Peyer's patch (tissue), 4 donors: ENCODE results near the gene PHYKPL.

Source experiments
- POLR2A ChIP-seq, 2 donors: fragments of 450-650 bp; IDR thresholded peaks; one replicate each; pipeline ENCODE4 v1.5.1; 2017; ENCODE audit warnings: antibody characterized with exemption in 2 of 2, mild to moderate bottlenecking in 2 of 2, moderate library complexity in 2 of 2
- TF ChIP-seq, protein P1 (sequence below), 6 experiments: fragments of 450-650 bp in 4 of 6; fragments of 200-600 bp in 2 of 6; sonication (generic) in 1 of 6; IDR thresholded peaks; one replicate each; pipeline ENCODE4 v1.5.1; 2017 to 2019; ENCODE audit warnings: antibody characterized with exemption in 6 of 6, mild to moderate bottlenecking in 3 of 6, moderate library complexity in 1 of 6

DNA sequence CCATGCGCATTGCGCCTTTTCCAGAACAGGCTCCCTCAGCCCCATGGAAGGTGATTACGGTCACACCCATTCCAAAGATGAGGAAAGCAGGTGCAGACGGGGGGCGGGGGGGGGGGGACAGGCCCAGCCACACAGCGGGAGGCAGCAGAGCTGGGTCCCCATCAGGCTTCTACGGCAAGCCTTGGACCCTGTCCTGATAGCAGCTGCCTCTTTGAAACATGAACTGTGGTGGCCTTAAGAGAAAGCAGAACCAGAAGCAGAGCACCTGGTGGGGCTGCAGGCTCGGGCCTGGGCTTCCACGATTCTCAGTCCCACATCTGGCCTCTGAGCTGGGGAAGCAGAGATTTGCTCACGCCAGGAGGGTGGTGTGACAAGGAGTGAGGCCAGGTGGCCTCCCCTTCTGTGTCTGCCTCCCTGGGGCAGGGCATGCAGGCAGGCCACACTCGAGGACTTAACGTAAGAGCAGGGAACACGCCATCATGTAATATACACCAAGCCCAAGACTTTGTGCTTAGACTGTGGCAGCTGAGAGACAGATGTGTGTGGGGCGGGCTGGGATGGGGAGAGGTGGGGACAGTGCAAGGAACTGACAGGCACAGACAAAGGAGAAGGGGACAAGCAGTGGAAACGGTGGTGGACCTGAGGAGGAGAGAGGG is 14.2 kb upstream of the PHYKPL start:
- TF ChIP-seq, protein P1, sequence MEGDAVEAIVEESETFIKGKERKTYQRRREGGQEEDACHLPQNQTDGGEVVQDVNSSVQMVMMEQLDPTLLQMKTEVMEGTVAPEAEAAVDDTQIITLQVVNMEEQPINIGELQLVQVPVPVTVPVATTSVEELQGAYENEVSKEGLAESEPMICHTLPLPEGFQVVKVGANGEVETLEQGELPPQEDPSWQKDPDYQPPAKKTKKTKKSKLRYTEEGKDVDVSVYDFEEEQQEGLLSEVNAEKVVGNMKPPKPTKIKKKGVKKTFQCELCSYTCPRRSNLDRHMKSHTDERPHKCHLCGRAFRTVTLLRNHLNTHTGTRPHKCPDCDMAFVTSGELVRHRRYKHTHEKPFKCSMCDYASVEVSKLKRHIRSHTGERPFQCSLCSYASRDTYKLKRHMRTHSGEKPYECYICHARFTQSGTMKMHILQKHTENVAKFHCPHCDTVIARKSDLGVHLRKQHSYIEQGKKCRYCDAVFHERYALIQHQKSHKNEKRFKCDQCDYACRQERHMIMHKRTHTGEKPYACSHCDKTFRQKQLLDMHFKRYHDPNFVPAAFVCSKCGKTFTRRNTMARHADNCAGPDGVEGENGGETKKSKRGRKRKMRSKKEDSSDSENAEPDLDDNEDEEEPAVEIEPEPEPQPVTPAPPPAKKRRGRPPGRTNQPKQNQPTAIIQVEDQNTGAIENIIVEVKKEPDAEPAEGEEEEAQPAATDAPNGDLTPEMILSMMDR (IDR thresholded peaks at IDR 0.05), result no peak
- TF ChIP-seq POLR2A (IDR thresholded peaks at IDR 0.05), result no peak
